IPS DF 6.9 (cell line): ENCODE measurements around the gene INSR.

Experiments
- DNase-seq: peaks from one replicate; pipeline ENCODE4 v3.0.0-alpha.2; 2013; ENCODE audit warnings: low read depth, low spot score
- H3K27ac ChIP-seq: one replicate; pipeline ENCODE4 v1.5.1; 2013; ENCODE audit warnings: low read length, control low read depth
- H3K27me3 ChIP-seq: 2 replicates; pipeline ENCODE4 v1.6.1; 2013; ENCODE audit warnings: mild to moderate bottlenecking, low read length; ENCODE audit not compliant: control insufficient read depth, insufficient read depth
- H3K36me3 ChIP-seq: 2 replicates; pipeline ENCODE4 v1.6.1; 2013; ENCODE audit warnings: low read length; ENCODE audit not compliant: control insufficient read depth, insufficient read depth
- H3K4me1 ChIP-seq: 2 replicates; pipeline ENCODE4 v1.6.1; 2013; ENCODE audit warnings: low read length; ENCODE audit not compliant: control insufficient read depth, insufficient read depth
- H3K4me3 ChIP-seq: 2 replicates; pipeline ENCODE4 v1.5.1; 2013; ENCODE audit warnings: mild to moderate bottlenecking, low read length
- H3K9me3 ChIP-seq: 2 replicates; pipeline ENCODE4 v1.6.1; 2013; ENCODE audit warnings: low read length, inconsistent platforms; ENCODE audit not compliant: control insufficient read depth, insufficient read depth
- WGBS: extraction: QIAGEN DNeasy Blood & Tissue Kit; methylation state at CpG from one replicate; pipeline ENCODE4 v1.1.7; 2013; ENCODE audit warnings: mixed read lengths, missing lambda C conversion rate; ENCODE audit not compliant: insufficient read length, insufficient coverage; 5-methylcytosine and 5-hydroxymethylcytosine counted together

INSR gene

GRCh38 chr19:7142771-7143170 lies 151.4 kb downstream of the INSR start:
- no CpG with 5 or more reads among the region's 22 CpGs for WGBS
- no peaks in the 10 kb centered on the region for H3K9me3 ChIP-seq
- DNase-seq: no peak
- no peaks in the 10 kb centered on the region for H3K4me1 ChIP-seq
- H3K27ac ChIP-seq: no peak overlapping the region
- H3K27me3 ChIP-seq: no peaks in the 10 kb centered on the region
- H3K4me3 ChIP-seq: no peak overlapping the region
- peaks cover 12% of the 10 kb centered on the region for H3K36me3 ChIP-seq

DNA sequence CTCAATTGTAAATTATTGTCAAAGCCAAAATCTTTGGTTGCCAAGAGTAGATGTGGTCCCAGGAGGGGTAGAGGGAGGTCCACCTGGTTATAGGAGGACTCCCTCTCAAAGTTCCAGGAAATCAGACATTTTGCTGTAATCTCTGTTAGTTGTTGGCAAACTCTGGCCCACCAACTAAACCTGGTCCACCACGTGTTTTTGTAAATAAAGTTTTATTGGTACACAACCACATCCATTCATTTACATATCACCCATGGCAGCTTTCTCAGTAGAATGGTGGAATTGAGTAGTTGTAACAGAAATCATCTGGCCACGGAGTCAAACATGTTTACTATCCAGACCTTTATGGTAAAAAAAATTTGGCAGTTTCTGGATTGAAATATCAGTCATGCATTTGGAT lies 154.1 kb downstream of the INSR start:
- H3K27ac ChIP-seq: no peak overlapping the region
- H3K4me1 ChIP-seq: no peaks in the 10 kb centered on the region
- H3K36me3 ChIP-seq: peaks cover 12% of the 10 kb centered on the region
- WGBS: no CpG with 5 or more reads among the region's 2 CpGs
- H3K27me3 ChIP-seq: no peaks in the 10 kb centered on the region
- no peak for DNase-seq
- no peaks in the 10 kb centered on the region for H3K9me3 ChIP-seq
- H3K4me3 ChIP-seq: no peak overlapping the region

- H3K4me3 ChIP-seq: no peak overlapping the region
- no peaks in the 10 kb centered on the region for H3K4me1 ChIP-seq
- H3K27ac ChIP-seq: no peak overlapping the region
- peaks cover 12% of the 10 kb centered on the region for H3K36me3 ChIP-seq
- H3K9me3 ChIP-seq: no peaks in the 10 kb centered on the region
- no CpG with 5 or more reads among the region's 1 CpG for WGBS
- DNase-seq: no peak
- H3K27me3 ChIP-seq: no peaks in the 10 kb centered on the region
Measured at GRCh38 chr19:7139095-7139494, 155.1 kb downstream of the INSR start.

- WGBS: no CpG with 5 or more reads among the region's 1 CpG
- no peaks in the 10 kb centered on the region for H3K27me3 ChIP-seq
- no peak overlapping the region for H3K4me3 ChIP-seq
- no peak for DNase-seq
- no peaks in the 10 kb centered on the region for H3K4me1 ChIP-seq
- peaks cover 12% of the 10 kb centered on the region for H3K36me3 ChIP-seq
- no peaks in the 10 kb centered on the region for H3K9me3 ChIP-seq
- no peak overlapping the region for H3K27ac ChIP-seq
Measured at GRCh38 chr19:7138402-7138801, 155.8 kb downstream of the INSR start.

- Histone ChIP-seq H3K4me1 (no peaks in the 10 kb centered on the region), H3K9me3 (no peaks in the 10 kb centered on the region), H3K36me3 (peaks cover 7% of the 10 kb centered on the region; the same call in 1 of the 2 replicates), H3K27ac (no peak overlapping the region), H3K27me3 (no peaks in the 10 kb centered on the region), H3K4me3 (no peak overlapping the region)
- no CpG with 5 or more reads among the region's 2 CpGs for WGBS
- DNase-seq: no peak
Measured at GRCh38 chr19:7137120-7137519, 157.1 kb downstream of the INSR start.

GRCh38 chr19:7132054-7132453 lies 162.2 kb downstream of the INSR start:
- H3K4me1 ChIP-seq: no peaks in the 10 kb centered on the region
- no peak overlapping the region for H3K27ac ChIP-seq
- WGBS: no CpG with 5 or more reads among the region's 16 CpGs
- no peak for DNase-seq
- H3K9me3 ChIP-seq: no peaks in the 10 kb centered on the region
- H3K4me3 ChIP-seq: no peak overlapping the region
- 0 out of 2 replicates have a peak, but pooled peaks cover 2% of the 10 kb centered on the region for H3K36me3 ChIP-seq
- no peaks in the 10 kb centered on the region for H3K27me3 ChIP-seq

GRCh38 chr19:7130043-7130442 lies 164.2 kb downstream of the INSR start:
- Histone ChIP-seq H3K4me1 (no peaks in the 10 kb centered on the region), H3K4me3 (no peak overlapping the region), H3K36me3 (peaks cover 17% of the 10 kb centered on the region), H3K9me3 (0 out of 2 replicates have a peak, but pooled peaks cover 2% of the 10 kb centered on the region), H3K27ac (no peak overlapping the region), H3K27me3 (no peaks in the 10 kb centered on the region)
- no CpG with 5 or more reads among the region's 1 CpG for WGBS
- no peak for DNase-seq

GRCh38 chr19:7126132-7126531 lies 168.1 kb downstream of the INSR start:
- H3K27me3 ChIP-seq: no peaks in the 10 kb centered on the region
- H3K9me3 ChIP-seq: 0 out of 2 replicates have a peak, but pooled peaks cover 2% of the 10 kb centered on the region
- no peak overlapping the region for H3K4me3 ChIP-seq
- DNase-seq: no peak
- no CpG with 5 or more reads among the region's 3 CpGs for WGBS
- peaks cover 17% of the 10 kb centered on the region for H3K36me3 ChIP-seq
- no peaks in the 10 kb centered on the region for H3K4me1 ChIP-seq
- no peak overlapping the region for H3K27ac ChIP-seq

DNA sequence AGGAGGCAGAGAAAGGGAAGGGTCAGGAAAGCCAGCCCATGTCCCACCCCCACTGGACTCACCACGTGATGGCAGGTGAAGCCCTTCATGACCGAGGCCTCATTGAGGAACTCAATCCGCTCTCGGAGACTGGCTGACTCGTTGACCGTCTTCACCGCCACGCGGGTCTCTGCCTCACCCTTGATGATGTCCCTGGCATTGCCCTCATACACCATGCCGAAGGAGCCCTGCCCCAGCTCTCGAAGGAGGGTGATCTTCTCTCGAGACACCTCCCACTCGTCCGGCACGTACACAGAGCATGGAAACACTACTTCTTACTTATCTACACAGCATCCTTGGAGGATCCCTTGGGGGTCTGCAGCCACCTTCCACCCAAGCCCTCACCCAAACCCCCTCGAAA lies 169.0 kb downstream of the INSR start:
- 0 out of 2 replicates have a peak, but pooled peaks cover 2% of the 10 kb centered on the region for H3K9me3 ChIP-seq
- no peak for DNase-seq
- no peak overlapping the region for H3K4me3 ChIP-seq
- peaks cover 17% of the 10 kb centered on the region for H3K36me3 ChIP-seq
- H3K27ac ChIP-seq: no peak overlapping the region
- no peaks in the 10 kb centered on the region for H3K27me3 ChIP-seq
- WGBS: no CpG with 5 or more reads among the region's 16 CpGs
- no peaks in the 10 kb centered on the region for H3K4me1 ChIP-seq

DNA sequence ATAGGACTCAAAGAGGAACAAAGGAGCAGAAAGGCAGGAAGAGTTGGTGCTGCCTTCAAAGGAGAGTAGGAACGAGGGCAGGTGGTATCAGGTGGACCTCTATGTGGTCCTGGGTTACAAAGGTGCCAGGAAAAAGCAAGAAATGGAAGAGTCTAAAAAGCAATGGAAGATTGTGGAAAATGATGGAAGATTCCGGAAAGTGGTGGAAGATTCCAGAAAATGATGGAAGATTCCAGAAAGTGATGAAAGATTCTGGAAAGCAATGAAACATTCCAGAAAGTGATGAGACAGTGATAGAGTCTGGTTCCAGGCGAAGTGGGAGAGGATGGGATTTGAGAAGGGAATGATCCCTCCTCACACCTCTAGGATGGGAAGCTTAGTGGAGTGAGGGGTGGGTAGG lies 169.4 kb downstream of the INSR start:
- DNase-seq: no peak
- H3K4me1 ChIP-seq: no peaks in the 10 kb centered on the region
- H3K27ac ChIP-seq: no peak overlapping the region
- peaks cover 17% of the 10 kb centered on the region for H3K36me3 ChIP-seq
- no CpG with 5 or more reads among the region's 3 CpGs for WGBS
- no peak overlapping the region for H3K4me3 ChIP-seq
- no peaks in the 10 kb centered on the region for H3K27me3 ChIP-seq
- 0 out of 2 replicates have a peak, but pooled peaks cover 2% of the 10 kb centered on the region for H3K9me3 ChIP-seq

DNA sequence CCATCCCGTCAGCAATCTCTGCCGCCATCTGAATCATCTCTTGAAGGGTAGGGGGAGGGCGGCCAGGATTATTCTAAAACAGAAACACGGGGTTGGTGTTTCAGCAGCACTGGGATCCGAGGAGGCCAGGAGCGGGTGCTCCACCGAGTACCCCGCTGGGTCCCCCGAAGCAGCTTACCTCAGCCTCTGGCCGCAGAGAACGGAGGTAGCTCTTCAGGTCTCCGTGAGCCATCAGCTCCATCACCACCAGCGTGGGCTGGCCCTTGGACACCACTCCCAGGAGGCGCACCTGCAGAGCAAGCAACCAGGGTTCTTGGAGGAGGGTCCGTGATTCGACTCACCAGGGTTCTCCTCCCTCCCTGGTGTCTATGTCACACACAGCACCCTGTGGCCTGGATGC lies 171.5 kb downstream of the INSR start:
- Histone ChIP-seq H3K27me3 (no peaks in the 10 kb centered on the region), H3K27ac (no peak overlapping the region), H3K36me3 (peaks cover 22% of the 10 kb centered on the region), H3K4me1 (no peaks in the 10 kb centered on the region), H3K9me3 (0 out of 2 replicates have a peak, but pooled peaks cover 2% of the 10 kb centered on the region), H3K4me3 (no peak overlapping the region)
- no CpG with 5 or more reads among the region's 16 CpGs for WGBS
- no peak for DNase-seq
